ENCODE measurements around the gene DHRS1. TPM values are rescaled to one million over a fixed set of nuclear protein-coding genes. Genes with fewer than 3 reads are reported as not detected.

The DHRS1 gene
- total and polyA plus RNA-seq, 2 experiments from 2014 or later = 15.0 to 15.4 TPM

GRCh38 chr14:24246765-24247212 is 52.8 kb downstream of the DHRS1 start:
- no peak overlapping the region for H3K4me2 ChIP-seq
- H3K4me1 ChIP-seq (ENCODE audit: insufficient read depth) = peaks cover 7% of the 10 kb centered on the region
- no peaks in the 10 kb centered on the region for H3K9me3 Mint-ChIP-seq
- peaks cover 22% of the 10 kb centered on the region for H3K27me3 Mint-ChIP-seq (ENCODE audit: insufficient read depth, low read depth, poor library complexity)
- H3F3A ChIP-seq (replicated peaks; ENCODE audit: low read depth) = peaks cover 8% of the 10 kb centered on the region
- ATAC-seq (no peak), DNase-seq (ENCODE audit: low spot score) (no peak)
- peaks cover 6% of the 10 kb centered on the region for H3K4me1 Mint-ChIP-seq
- no peaks in the 10 kb centered on the region for H3K36me3 ChIP-seq (ENCODE audit: insufficient read depth)
- peaks cover 3% of the 10 kb centered on the region; the same call in 1 of the 3 replicates for H3K36me3 Mint-ChIP-seq (ENCODE audit: low read depth)
- no peaks in the 10 kb centered on the region for H3K79me2 ChIP-seq (replicated peaks; ENCODE audit: insufficient read depth)
- TF ChIP-seq STAT1 (IDR thresholded peaks at IDR 0.05; ENCODE audit: unreplicated experiment) (no peak), JUNB (IDR thresholded peaks at IDR 0.05; ENCODE audit: unreplicated experiment) (no peak), REST (IDR thresholded peaks at IDR 0.05; ENCODE audit: unreplicated experiment) (no peak), NANOG (IDR thresholded peaks at IDR 0.05; ENCODE audit: borderline replicate concordance) (no peak), EZH2phosphoT487 (IDR thresholded peaks at IDR 0.05; ENCODE audit: unreplicated experiment) (no peak), ETS1 (IDR thresholded peaks at IDR 0.05) (no peak), ZNF331 (CRISPR knock-in tag; IDR thresholded peaks at IDR 0.05; ENCODE audit: low read depth) (no peak), CREB1 (CRISPR knock-in tag; IDR thresholded peaks at IDR 0.05; ENCODE audit: low read depth) (no peak), EZH2 (IDR thresholded peaks at IDR 0.05; ENCODE audit: low read depth, unreplicated experiment) (no peak), POLR2AphosphoS5 (IDR thresholded peaks at IDR 0.05; ENCODE audit: low read depth) (no peak), ZNF114 (CRISPR knock-in tag; IDR thresholded peaks at IDR 0.05) (no peak), ZNF462 (CRISPR knock-in tag; IDR thresholded peaks at IDR 0.05) (no peak)
- TF ChIP-seq, protein P1, sequence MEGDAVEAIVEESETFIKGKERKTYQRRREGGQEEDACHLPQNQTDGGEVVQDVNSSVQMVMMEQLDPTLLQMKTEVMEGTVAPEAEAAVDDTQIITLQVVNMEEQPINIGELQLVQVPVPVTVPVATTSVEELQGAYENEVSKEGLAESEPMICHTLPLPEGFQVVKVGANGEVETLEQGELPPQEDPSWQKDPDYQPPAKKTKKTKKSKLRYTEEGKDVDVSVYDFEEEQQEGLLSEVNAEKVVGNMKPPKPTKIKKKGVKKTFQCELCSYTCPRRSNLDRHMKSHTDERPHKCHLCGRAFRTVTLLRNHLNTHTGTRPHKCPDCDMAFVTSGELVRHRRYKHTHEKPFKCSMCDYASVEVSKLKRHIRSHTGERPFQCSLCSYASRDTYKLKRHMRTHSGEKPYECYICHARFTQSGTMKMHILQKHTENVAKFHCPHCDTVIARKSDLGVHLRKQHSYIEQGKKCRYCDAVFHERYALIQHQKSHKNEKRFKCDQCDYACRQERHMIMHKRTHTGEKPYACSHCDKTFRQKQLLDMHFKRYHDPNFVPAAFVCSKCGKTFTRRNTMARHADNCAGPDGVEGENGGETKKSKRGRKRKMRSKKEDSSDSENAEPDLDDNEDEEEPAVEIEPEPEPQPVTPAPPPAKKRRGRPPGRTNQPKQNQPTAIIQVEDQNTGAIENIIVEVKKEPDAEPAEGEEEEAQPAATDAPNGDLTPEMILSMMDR (conservative IDR thresholded peaks at IDR 0.05; ENCODE audit: low read depth in 2 of 2) = no peak
- H2AFZ ChIP-seq = no peak overlapping the region
- no peak overlapping the region for H3K27ac Mint-ChIP-seq
- peaks cover 3% of the 10 kb centered on the region; the same call in 1 of the 2 replicates for H3K27me3 ChIP-seq (ENCODE audit: insufficient read depth)
- H4K20me1 ChIP-seq (replicated peaks; ENCODE audit: insufficient read depth) = no peaks in the 10 kb centered on the region
- no peak overlapping the region for H3K4me3 Mint-ChIP-seq
- no peaks in the 10 kb centered on the region for H3K9me2 ChIP-seq (ENCODE audit: insufficient read depth)
- no peak overlapping the region for H3K4me3 ChIP-seq
- H3K27ac ChIP-seq (ENCODE audit: low read depth) = no peak overlapping the region

Measured in GM23338 (cell line).